GM12875 (cell line): Measurements from ENCODE around the gene DLL4.

ENCODE experiments used
- H3K4me3 ChIP-seq: one replicate; pipeline ENCODE4 v1.5.1; 2011; ENCODE audit warnings: low read depth, low read length, control low read depth
- TF ChIP-seq, protein P1 (sequence below): IDR thresholded peaks from 2 replicates; pipeline ENCODE4 v1.5.1; 2011; ENCODE audit warnings: low read depth, mild to moderate bottlenecking, control low read depth, inconsistent platforms, low read length, moderate library complexity, borderline replicate concordance; ENCODE audit not compliant: insufficient read depth

Gene DLL4

DNA sequence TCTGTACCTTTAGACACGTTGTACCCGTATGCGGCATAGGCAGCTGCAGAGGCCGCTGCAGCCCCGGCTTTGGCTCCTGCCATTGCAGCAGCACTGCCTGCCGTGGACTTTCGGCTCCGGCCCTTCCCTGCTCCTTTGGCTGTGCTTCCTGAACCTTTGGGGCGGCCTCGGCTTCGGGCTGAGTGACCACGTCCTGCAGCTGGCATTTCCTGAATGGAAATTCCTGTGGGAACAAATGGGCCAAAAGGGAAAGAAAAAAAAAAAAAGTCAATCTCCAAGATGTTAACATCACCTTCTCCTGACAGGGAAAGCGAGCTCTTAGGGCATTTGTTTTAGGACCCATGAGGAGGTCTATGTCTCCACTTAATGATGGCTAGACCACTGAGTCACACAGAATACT is 53.7 kb downstream of the DLL4 start:
- TF ChIP-seq, protein P1, sequence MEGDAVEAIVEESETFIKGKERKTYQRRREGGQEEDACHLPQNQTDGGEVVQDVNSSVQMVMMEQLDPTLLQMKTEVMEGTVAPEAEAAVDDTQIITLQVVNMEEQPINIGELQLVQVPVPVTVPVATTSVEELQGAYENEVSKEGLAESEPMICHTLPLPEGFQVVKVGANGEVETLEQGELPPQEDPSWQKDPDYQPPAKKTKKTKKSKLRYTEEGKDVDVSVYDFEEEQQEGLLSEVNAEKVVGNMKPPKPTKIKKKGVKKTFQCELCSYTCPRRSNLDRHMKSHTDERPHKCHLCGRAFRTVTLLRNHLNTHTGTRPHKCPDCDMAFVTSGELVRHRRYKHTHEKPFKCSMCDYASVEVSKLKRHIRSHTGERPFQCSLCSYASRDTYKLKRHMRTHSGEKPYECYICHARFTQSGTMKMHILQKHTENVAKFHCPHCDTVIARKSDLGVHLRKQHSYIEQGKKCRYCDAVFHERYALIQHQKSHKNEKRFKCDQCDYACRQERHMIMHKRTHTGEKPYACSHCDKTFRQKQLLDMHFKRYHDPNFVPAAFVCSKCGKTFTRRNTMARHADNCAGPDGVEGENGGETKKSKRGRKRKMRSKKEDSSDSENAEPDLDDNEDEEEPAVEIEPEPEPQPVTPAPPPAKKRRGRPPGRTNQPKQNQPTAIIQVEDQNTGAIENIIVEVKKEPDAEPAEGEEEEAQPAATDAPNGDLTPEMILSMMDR: no peak
- no peak overlapping the region for H3K4me3 ChIP-seq

GRCh38 chr15:40984406-40984805 is 55.3 kb downstream of the DLL4 start:
- no peak overlapping the region for H3K4me3 ChIP-seq
- TF ChIP-seq, protein P1: no peak

GRCh38 chr15:40984964-40985363 is 55.8 kb downstream of the DLL4 start:
- TF ChIP-seq, protein P1: no peak
- H3K4me3 ChIP-seq: no peak overlapping the region

DNA sequence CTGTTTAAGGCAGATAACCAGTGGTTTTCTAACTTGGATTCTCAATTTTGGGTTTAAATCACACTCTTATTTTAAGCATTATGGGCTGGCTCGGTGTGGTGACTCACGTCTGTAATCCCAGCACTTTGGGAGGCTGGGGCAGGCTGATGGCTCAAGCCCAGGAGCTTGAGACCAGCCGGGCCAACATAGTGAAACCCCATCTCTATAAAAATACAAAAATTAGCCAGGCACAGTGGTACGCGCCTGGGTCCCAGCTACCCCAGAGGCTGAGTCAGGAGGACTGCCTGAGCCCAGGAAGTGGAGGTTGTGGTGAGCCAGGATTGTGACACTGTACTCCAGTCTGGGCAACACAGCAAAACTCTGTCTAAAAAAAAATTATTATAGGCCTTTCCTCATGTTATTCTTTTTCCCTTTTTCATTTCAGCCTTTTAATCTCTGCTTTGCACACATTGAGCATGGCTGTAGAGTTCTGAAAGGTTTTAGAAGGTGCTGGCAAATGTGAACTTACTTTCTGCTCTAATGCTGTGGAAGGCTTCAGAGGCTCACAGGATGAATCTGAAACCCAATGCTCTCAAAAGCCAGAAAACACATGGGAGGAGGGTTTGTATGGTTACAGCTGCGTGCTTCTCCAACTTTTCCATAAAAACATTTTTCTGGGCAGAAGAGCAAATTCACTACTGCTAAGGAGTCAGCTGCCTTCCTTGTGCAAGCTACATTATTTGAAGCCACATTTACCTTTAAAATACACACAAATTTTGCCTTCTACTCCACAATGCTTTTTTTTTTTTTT is 56.6 kb downstream of the DLL4 start:
- no peak overlapping the region for H3K4me3 ChIP-seq
- TF ChIP-seq, protein P1: no peak

- H3K4me3 ChIP-seq: no peak overlapping the region
- TF ChIP-seq, protein P1: no peak
Observed at GRCh38 chr15:40986820-40987219, 57.7 kb downstream of the DLL4 start.

DNA sequence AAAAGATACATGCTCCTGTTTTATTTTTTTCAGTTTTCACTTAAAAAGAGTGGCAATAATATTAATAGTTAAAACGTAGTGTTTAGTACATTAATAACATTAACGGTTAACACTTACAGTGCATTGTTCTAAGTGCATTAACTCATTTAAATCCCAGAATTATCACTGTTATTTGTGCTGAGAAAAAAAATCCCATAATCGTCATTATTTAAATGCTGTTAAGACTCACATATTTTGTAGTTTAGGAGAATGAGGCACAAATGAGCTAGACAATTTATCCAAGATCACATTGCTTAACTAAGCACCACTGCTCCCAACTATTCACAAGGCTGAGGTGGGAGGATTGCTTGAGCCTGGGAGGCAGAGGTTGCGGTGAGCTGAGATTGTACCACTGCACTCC is 59.0 kb downstream of the DLL4 start:
- TF ChIP-seq, protein P1: no peak
- H3K4me3 ChIP-seq: no peak overlapping the region
